Measurements from ENCODE around the gene BRD3OS.

Gene BRD3OS

DNA sequence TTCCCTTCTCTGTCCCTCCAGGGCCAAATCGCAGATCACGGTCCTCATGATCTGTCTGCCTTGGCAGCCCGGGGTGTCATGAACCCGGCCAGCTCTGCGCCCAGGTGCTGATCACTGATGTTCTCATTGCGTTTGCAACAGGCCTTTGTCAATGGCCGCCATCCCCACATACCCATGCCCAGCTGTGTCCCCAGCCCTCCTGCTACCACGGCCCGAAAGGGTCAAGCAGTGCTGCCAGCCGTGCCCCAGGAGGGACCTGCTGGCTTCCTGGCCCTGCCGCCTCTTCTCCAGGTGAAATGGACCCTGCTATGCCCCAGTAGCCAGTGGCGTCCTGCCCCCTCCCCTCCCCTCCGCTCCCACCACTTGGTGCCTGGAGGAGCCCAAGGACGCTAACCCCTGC is 20.4 kb upstream of the BRD3OS start:
- no peak for DNase-seq (ENCODE audit: low read depth)

- no peak for DNase-seq (ENCODE audit: low read depth)
Measured at GRCh38 chr9:134005381-134005780, 19.9 kb upstream of the BRD3OS start.

GRCh38 chr9:134007150-134007549 is 18.1 kb upstream of the BRD3OS start:
- DNase-seq (ENCODE audit: low read depth) = no peak

GRCh38 chr9:134007571-134007970 is 17.7 kb upstream of the BRD3OS start:
- DNase-seq (ENCODE audit: low read depth) = no peak

GRCh38 chr9:134010310-134011173 is 14.7 kb upstream of the BRD3OS start:
- no peak for DNase-seq (ENCODE audit: low read depth)

- no peak for DNase-seq (ENCODE audit: low read depth)
Measured at GRCh38 chr9:134011401-134011800, 13.9 kb upstream of the BRD3OS start.

DNA sequence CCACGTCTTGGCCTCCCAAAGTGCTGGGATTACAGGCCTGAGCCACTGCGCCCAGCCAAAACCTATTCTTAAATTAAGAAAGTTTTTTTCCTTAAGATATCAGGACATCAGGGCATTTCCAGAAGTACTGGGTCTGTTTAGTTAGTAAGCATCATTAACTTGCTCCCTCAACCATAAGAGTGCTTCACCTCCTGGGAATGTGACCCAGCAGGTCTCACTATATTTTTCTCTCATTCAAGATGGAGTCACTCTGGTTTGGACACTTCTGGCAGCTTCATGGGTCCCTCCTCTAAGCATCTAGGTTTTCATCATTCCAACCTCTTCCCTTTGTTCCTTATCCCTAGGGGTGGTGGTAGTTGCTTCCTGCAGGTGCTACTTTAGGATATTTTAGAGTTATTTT is 10.3 kb upstream of the BRD3OS start:
- DNase-seq (ENCODE audit: low read depth) = no peak

GRCh38 chr9:134024214-134024792 is 978 bp upstream of the BRD3OS start:
- DNase-seq (ENCODE audit: low read depth) = no peak

- peak; percentile 13 for DNase-seq (ENCODE audit: low read depth)
Measured at GRCh38 chr9:134025606-134026541, 593 bp downstream of the BRD3OS start.

- no peak for DNase-seq (ENCODE audit: low read depth)
Measured at GRCh38 chr9:134026581-134026980, 1.3 kb downstream of the BRD3OS start.

GRCh38 chr9:134026981-134027380 is 1.7 kb downstream of the BRD3OS start:
- no peak for DNase-seq (ENCODE audit: low read depth)

DNA sequence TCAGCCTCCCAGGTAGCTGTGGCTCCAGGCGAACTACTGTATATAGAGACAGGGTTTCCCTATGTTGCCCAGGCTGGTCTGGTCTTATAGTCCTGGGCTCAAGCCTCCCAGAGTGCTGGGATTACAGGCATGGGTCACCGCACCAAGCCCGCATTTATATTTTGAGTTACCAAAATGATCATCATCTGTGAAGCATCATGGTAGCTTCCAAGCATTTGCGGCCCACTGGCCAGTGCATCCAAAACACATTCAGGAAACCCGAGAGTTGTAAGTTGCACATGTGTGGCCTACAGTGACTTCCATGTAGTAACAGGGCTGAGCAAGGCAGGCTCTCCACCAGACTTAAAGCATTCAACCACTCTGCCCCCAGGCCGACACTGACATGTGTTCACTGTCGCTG is 2.3 kb downstream of the BRD3OS start:
- no peak for DNase-seq (ENCODE audit: low read depth)

DNA sequence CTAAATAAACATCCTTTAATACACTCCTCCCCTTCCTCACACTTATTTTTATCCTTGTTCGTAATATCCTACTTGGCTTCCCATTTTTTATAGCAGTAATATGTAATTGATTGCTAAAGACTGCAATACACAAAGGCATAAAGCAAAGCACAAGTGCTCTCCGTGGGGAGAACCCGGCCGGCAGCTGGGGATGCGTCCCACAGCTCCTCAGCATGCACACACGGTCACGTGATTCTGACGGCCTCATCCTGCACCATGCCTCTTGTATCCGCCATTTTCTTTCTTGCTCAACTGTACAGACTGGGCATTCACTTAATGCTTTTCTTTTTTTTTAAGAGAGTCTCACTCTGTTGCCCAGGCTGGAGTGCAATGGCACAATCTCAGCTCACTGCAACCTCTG is 2.8 kb downstream of the BRD3OS start:
- no peak for DNase-seq (ENCODE audit: low read depth)

GRCh38 chr9:134028575-134029247 is 3.4 kb downstream of the BRD3OS start:
- no peak for DNase-seq (ENCODE audit: low read depth)

DNA sequence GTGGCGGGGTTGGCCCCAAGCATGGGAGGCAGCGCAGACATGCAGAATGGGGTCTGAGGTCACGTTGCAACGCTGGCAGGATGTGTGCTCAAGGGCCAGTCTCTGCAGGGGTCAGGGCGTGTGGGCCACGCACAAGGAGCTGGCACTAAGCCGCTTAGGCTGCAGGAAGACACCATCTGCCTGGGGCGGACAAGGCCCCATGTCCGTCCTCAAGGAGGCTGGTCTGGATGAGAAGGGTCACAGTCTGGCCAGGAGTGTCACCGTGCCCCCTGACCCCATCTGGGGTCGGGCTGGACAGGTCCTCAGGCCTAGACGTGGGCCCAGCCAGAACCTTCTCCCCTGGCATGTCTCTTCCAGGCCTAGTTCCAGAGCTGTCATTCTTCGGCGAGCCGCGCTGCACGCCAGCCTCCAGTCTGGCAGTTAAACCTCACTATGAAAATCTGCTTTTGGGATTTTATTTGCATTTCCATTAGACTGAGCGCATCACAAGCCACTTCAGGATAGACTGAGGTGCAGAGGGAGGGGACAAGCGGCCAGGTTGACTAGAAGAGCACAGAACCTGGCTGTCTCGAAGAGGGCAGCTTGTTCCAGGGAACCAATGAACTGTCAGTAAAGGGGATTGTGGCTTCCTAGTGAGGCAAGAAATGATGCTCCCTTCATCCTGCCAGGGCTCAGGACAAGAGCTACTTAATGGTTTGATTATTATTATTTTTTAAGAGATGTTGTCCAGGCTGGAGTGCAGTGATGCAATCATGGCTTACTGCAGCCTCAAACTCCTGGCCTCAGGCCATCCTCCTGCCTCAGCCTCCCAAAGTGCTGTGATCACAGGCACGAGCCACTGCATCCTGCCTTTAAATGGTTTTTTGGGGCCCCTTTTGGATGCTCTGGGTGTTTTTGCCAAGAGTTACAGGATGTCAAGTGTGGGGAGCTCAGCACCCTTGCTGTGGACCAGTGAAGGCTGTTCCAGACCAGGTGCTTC is 4.3 kb downstream of the BRD3OS start:
- DNase-seq (ENCODE audit: low read depth) = no peak

DNA sequence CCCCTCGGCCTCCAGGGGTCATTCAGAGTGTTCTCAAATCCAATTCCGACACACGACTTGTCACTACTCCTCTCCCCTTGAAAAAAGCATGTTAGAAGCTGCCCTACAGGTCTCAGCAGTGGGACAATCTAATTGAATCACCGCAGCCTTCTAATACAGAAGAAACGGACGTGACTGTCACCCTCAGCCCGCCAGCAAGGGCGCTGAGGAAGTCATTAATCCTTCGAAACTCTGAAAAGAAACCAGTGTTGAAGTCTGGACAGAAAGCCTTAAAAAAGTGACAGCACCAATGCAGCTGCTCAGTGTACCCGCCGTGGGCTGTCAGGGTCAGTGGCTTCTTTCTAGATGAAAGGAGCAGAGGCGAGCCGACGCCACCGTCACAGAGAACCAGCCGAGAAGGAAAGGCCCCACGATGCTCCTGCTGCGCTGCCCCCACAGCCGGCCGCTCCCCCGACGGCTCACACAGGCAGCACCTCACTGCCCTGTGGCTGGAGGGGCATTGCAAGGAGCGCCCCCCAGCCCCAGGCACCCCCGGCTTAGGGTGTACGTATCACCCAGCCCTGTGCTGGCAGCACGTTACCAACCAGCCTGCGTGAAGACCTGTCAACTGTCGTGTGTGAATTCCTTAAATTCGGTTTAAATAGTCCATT is 5.7 kb downstream of the BRD3OS start:
- no peak for DNase-seq (ENCODE audit: low read depth)

DNA sequence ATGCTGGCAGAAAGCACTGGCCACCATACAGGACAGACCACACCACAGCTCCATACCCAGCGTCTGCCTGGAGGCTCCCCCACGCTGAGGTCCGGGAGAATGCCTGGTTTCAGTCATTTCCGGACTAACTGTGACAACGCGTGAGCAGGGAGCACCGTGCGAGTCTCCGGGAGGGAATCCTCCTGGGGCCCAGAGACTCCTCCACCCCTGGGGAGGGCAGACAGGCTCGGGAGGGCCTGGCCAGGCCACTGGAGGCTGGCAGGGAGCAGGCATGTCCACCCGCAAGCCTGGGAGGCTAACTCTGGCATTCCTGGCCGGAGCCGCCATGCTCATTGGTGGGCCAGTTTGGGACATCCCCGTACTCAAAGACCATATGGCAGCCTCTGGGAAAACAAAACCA is 6.5 kb downstream of the BRD3OS start:
- no peak for DNase-seq (ENCODE audit: low read depth)

DNA sequence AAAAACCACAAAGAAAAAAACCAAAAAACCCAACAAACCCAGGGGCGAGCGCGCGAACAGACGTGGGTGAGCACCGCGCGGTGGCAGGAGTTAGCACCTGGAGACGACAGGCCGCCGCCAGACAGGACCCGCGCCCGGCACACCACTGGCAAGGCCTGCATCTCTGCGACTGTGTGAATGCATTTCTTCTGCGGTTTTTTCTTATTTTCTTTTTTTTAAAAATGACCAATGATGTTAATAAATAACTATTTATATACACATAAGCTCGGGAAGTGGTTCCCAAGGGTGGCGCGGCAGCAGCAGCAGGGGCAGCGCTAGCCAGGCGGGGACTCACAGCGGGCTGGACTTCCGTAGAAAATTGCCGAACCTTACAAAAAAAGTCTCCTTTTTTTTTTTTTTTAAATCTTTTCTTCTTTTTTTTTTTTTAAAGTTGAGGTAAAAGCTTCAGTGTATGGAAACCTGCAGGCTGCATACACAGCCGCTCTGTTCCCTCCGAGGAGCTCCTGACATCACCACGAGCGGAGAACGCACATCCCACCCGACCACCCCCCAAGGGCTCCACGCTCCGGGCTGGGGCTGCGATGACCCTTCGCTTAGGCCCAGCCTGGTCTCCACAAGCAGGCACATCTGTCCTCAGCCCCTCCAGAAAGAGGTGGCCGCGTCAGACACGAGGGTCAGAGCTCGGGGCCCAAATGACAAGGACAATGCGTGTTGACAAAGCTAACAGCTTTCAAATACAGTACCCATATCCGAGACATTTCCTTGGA is 7.4 kb downstream of the BRD3OS start:
- DNase-seq (ENCODE audit: low read depth) = no peak

GRCh38 chr9:134033516-134034214 is 8.4 kb downstream of the BRD3OS start:
- no peak for DNase-seq (ENCODE audit: low read depth)

All from stimulated activated CD4-positive, alpha-beta T cell treated with anti-CD3 and anti-CD28 coated beads, Interleukin-2, amount 100 ng/mL, for 4 hours (primary cell).